GM12873 (cell line): ENCODE measurements around the gene SPTLC1.

Experiments used
- TF ChIP-seq, protein P1 (sequence below): IDR thresholded peaks from 2 replicates; pipeline ENCODE4 v1.5.1; 2012; ENCODE audit warnings: low read depth, mild to moderate bottlenecking, moderate library complexity, low read length, control low read depth; ENCODE audit not compliant: insufficient read depth; ENCODE audit errors: missing control alignments

SPTLC1 gene

DNA sequence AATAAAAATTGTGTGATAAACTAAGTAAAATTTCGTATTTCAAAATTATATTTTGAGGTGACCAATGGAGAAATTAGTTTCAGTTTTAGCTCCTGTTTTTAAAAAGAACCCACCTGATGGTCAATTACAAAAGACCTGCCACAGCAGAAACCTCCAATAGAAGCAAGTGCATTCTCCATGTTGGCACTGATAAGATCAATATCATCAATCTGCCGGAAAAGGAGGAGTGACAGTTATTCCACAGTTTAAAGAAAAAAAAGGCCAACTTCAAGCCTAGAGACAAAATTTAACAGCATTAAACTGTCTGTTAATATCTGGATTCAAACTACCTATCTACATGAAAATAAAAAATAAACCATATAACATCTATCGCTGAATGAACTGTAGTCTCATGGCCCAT, 67.7 kb downstream of the SPTLC1 start:
- TF ChIP-seq, protein P1, sequence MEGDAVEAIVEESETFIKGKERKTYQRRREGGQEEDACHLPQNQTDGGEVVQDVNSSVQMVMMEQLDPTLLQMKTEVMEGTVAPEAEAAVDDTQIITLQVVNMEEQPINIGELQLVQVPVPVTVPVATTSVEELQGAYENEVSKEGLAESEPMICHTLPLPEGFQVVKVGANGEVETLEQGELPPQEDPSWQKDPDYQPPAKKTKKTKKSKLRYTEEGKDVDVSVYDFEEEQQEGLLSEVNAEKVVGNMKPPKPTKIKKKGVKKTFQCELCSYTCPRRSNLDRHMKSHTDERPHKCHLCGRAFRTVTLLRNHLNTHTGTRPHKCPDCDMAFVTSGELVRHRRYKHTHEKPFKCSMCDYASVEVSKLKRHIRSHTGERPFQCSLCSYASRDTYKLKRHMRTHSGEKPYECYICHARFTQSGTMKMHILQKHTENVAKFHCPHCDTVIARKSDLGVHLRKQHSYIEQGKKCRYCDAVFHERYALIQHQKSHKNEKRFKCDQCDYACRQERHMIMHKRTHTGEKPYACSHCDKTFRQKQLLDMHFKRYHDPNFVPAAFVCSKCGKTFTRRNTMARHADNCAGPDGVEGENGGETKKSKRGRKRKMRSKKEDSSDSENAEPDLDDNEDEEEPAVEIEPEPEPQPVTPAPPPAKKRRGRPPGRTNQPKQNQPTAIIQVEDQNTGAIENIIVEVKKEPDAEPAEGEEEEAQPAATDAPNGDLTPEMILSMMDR: no peak

DNA sequence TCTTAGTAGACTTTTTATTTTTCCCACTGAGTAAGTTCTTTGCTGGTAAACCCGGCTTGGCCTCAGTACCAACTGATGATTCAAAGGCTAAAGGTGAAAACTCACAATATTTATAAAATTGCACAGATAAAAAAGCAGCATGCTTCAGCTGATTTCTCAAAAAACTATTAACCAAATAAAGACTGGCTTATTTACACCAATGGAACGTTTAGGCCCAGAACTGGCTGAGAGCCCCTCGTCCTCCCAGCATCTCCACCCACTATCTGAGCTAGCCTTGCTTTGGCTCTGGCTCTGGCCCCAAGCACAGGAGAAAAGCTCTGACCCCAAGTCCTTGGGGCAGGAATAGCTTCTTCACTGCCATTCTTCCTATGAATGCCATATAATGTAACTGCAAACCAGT, 68.5 kb downstream of the SPTLC1 start:
- TF ChIP-seq, protein P1: no peak

DNA sequence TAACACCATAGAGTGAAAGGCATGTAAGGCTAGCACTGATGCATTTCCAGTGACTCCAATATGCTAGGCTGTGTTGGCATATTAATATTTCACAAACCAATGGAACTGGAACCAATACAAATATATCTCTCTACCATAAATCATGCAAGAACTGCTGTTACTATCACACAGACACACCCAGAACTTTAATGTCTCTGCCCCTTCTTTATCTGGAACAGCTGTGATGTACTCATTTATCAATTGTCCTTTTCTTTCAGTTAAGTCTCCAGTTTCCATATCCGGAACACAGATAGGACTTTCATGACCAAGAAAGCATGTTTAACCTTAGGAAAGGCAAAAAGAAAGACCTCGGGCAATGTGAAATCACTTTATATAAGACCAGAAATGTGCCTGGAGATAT, 70.3 kb downstream of the SPTLC1 start:
- TF ChIP-seq, protein P1: no peak

- TF ChIP-seq, protein P1: no peak
Measured at GRCh38 chr9:92043002-92043401, 72.2 kb downstream of the SPTLC1 start.

- TF ChIP-seq, protein P1: no peak
Measured at GRCh38 chr9:92042260-92042659, 73.0 kb downstream of the SPTLC1 start.

DNA sequence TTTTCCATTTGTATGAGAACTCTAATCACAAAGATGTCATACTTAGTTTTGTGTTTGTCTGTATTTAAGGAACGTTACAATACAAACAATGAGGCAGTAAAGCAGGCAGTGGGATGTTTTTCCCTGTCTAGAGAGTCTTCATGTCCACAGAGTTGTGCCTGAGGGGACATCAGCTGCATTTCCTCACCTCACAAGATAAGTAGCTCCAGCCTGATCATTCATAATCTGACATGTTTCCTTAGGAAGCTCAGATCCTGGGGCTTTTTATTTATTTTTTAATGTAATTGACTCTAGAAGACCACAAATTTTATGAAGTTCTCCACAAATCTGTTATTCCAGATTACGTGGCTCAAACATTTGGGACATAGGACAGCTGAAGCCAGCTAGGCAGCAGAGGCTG, 78.5 kb downstream of the SPTLC1 start:
- TF ChIP-seq, protein P1: no peak

DNA sequence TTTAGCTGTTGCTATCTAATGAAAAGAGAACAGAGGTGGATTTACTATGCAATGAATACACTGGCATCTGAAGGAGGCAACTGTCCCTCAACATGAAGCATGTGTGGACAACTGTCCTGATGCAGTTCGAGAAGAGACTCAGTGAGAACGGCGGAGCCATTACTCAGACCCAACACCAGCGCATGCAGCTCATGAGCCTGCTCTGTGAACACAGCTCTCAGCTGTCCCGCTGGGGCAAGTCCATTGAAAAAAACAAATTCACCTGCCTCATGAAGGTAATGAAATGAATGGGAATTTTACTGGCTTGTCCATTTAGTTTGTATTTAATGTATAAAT, 78.8 kb downstream of the SPTLC1 start:
- TF ChIP-seq, protein P1: no peak
